ENCODE results near the gene SYT17. TPM values are rescaled to one million over a fixed set of nuclear protein-coding genes. Genes with fewer than 3 reads are reported as not detected.

Gene SYT17
- total and polyA plus RNA-seq, 2 experiments from 2014 or later: 0.32 to 1.5 TPM

DNA sequence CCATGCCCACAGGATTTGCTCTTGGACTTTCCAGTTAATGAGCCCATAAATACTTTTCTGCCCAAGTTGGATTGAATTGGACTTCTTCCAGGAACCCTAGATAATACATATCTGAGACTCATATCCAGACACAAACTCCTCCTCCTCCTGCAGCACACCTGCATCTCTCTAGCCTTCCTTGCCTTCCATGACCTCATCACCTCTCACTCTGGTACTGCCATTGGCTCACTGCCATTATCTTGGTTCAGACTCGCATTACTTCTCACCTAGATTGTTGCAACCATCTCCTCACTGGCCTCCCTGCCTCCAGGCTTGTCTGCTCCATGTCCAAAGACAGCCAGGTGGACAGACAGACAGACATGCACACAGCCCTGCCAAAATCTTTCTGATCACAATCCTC lies 4.8 kb upstream of the SYT17 start:
- Histone ChIP-seq H3K27me3 (peaks cover 17% of the 10 kb centered on the region), H3K27ac (no peak overlapping the region), H3K36me3 (no peaks in the 10 kb centered on the region), H3K9me3 (ENCODE audit: low read depth) (no peaks in the 10 kb centered on the region), H3K4me1 (ENCODE audit: low read depth) (no peaks in the 10 kb centered on the region), H3K4me3 (no peak overlapping the region)
- DNase-seq (ENCODE audit: low read depth in 1 of 2, low spot score in 1 of 2): no peak
- TF ChIP-seq, protein P1, sequence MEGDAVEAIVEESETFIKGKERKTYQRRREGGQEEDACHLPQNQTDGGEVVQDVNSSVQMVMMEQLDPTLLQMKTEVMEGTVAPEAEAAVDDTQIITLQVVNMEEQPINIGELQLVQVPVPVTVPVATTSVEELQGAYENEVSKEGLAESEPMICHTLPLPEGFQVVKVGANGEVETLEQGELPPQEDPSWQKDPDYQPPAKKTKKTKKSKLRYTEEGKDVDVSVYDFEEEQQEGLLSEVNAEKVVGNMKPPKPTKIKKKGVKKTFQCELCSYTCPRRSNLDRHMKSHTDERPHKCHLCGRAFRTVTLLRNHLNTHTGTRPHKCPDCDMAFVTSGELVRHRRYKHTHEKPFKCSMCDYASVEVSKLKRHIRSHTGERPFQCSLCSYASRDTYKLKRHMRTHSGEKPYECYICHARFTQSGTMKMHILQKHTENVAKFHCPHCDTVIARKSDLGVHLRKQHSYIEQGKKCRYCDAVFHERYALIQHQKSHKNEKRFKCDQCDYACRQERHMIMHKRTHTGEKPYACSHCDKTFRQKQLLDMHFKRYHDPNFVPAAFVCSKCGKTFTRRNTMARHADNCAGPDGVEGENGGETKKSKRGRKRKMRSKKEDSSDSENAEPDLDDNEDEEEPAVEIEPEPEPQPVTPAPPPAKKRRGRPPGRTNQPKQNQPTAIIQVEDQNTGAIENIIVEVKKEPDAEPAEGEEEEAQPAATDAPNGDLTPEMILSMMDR (IDR thresholded peaks at IDR 0.05; ENCODE audit: low read depth, low read length): no peak

DNA sequence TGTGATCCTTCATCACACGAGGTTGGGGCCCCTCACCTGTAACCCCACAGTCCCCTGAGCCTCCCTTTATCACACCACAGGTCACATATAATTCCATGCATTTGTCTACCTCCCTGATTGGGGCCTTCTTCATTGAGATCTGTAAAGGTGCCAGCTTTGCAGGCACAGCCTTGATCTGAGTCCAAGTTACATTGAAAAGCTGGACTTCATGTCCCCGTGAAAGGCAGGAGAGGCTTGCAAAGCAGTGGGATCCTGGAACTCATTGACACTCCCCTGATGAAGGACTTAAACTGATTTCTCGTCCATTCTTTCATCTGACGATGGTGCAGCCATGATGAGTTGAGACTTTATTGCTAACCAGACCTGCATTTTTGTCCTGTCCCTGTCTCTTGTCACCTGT lies 3.8 kb upstream of the SYT17 start:
- H3K27ac ChIP-seq: no peak overlapping the region
- H3K27me3 ChIP-seq: peaks cover 20% of the 10 kb centered on the region
- DNase-seq (ENCODE audit: low read depth in 1 of 2, low spot score in 1 of 2): no peak
- no peaks in the 10 kb centered on the region for H3K9me3 ChIP-seq (ENCODE audit: low read depth)
- H3K4me1 ChIP-seq (ENCODE audit: low read depth): no peaks in the 10 kb centered on the region
- TF ChIP-seq, protein P1 (IDR thresholded peaks at IDR 0.05; ENCODE audit: low read depth, low read length): no peak
- H3K36me3 ChIP-seq: no peaks in the 10 kb centered on the region
- H3K4me3 ChIP-seq: no peak overlapping the region

DNA sequence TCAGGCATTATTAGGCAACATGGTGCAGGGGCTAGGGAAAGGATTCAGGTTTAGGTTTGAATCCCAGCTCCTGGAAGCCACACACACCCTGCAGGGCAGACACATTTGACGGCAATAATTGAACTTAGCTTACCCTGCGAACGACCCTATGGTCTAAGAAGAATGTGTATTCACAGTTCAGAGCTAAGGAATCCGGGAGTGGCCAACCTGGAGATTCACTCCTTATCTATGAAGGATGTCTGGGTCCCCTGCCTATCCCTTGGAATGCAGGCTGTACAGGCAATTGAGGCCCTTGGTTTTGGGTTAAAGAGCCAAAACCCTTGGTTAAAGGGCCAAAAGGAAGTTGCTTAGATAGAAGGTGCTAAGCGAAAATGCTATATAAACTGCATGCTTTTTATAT lies 2.9 kb upstream of the SYT17 start:
- peaks cover 24% of the 10 kb centered on the region for H3K27me3 ChIP-seq
- no peak overlapping the region for H3K27ac ChIP-seq
- TF ChIP-seq, protein P1 (IDR thresholded peaks at IDR 0.05; ENCODE audit: low read depth, low read length): no peak
- H3K9me3 ChIP-seq (ENCODE audit: low read depth): no peaks in the 10 kb centered on the region
- no peaks in the 10 kb centered on the region for H3K4me1 ChIP-seq (ENCODE audit: low read depth)
- H3K36me3 ChIP-seq: no peaks in the 10 kb centered on the region
- DNase-seq (ENCODE audit: low read depth in 1 of 2, low spot score in 1 of 2): no peak
- H3K4me3 ChIP-seq: no peak overlapping the region

DNA sequence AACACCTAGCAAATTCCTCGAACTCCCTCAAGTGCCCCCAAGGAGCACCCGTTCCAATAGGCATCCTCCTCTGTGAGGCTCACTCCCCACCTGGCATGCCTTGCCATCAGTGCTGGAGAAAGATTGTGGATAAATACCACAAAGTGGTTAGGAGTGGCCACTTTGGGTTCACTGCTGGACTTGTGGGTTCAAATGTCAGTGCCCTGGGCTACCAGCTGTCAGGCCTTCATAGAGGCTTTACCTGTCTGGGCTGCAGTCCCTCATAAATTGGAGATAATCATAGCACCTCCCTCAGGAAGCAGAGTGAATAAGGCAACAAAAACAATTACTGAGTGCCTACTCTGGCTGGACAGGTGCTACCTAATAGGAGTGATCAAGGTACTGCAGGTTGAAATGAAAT lies 1.5 kb upstream of the SYT17 start:
- Histone ChIP-seq H3K4me1 (ENCODE audit: low read depth) (no peaks in the 10 kb centered on the region), H3K4me3 (no peak overlapping the region), H3K27me3 (peaks cover 33% of the 10 kb centered on the region), H3K27ac (no peak overlapping the region), H3K36me3 (no peaks in the 10 kb centered on the region), H3K9me3 (ENCODE audit: low read depth) (no peaks in the 10 kb centered on the region)
- no peak for DNase-seq (ENCODE audit: low read depth in 1 of 2, low spot score in 1 of 2)
- TF ChIP-seq, protein P1 (IDR thresholded peaks at IDR 0.05; ENCODE audit: low read depth, low read length): no peak

DNA sequence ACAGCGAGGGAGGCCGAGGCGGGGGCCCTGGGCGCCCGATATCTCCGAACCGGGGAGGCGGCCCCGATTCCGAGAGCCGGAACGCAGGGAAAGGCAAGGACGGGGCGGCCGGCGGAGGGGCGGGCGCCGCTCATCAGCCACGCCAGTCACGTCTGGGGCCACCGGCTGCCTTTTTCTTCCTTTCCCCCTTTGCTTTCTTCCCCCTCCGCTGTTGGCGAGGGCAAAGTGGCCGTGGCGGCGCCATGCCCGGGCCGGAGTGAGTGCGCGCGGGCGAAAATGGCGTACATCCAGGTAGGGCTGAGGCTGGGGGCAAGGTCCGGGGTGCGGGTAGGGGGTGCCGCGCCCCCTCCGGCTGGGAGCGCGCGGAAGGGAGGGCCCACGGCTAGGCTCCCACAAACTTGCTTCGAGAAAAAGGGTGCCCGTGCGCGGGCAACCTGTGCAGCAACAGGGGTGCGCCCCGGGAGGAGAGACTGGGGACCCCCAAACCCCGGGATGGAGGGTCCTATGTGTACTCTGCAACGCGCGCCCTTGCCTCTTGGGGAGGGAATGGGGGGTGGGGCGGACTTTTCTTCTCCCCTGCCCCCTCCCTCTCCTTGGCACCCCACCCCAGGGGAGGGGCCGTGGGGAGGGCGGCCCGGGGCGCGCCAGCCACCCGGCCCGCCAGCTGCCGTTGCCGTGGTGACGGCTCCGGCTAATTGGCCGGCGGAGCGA lies 486 bp downstream of the SYT17 start:
- TF ChIP-seq, protein P1 (IDR thresholded peaks at IDR 0.05; ENCODE audit: low read depth, low read length): no peak
- Histone ChIP-seq H3K4me3 (peak overlapping the region; percentile 52), H3K9me3 (ENCODE audit: low read depth) (no peaks in the 10 kb centered on the region), H3K36me3 (no peaks in the 10 kb centered on the region), H3K27me3 (peaks cover 33% of the 10 kb centered on the region), H3K4me1 (ENCODE audit: low read depth) (no peaks in the 10 kb centered on the region), H3K27ac (no peak overlapping the region)
- DNase-seq (ENCODE audit: low read depth in 1 of 2, low spot score in 1 of 2): peak in 1 of 2 donors; percentile 19

Measured in cardiac muscle cell (in vitro differentiated cells and primary cell).